ENCODE data around the gene B3GNT2.

GRCh38 chr2:62147610-62148301, 48.2 kb upstream of the B3GNT2 start:
- TF ChIP-seq, protein P1, sequence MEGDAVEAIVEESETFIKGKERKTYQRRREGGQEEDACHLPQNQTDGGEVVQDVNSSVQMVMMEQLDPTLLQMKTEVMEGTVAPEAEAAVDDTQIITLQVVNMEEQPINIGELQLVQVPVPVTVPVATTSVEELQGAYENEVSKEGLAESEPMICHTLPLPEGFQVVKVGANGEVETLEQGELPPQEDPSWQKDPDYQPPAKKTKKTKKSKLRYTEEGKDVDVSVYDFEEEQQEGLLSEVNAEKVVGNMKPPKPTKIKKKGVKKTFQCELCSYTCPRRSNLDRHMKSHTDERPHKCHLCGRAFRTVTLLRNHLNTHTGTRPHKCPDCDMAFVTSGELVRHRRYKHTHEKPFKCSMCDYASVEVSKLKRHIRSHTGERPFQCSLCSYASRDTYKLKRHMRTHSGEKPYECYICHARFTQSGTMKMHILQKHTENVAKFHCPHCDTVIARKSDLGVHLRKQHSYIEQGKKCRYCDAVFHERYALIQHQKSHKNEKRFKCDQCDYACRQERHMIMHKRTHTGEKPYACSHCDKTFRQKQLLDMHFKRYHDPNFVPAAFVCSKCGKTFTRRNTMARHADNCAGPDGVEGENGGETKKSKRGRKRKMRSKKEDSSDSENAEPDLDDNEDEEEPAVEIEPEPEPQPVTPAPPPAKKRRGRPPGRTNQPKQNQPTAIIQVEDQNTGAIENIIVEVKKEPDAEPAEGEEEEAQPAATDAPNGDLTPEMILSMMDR (IDR thresholded peaks at IDR 0.05) = no peak
- no peak for TF ChIP-seq EZH2 (IDR thresholded peaks at IDR 0.05; ENCODE audit: borderline replicate concordance, insufficient read depth, low read depth, low read length, poor library complexity, severe bottlenecking)

Measured in B cell (primary cell).